ENCODE results near the gene BZW1.
"Not testable (repeated sequence)": the region's sequence is repeated elsewhere in the genome, so short reads cannot be mapped to it uniquely, and the experiment has no call there.

BZW1 gene

DNA sequence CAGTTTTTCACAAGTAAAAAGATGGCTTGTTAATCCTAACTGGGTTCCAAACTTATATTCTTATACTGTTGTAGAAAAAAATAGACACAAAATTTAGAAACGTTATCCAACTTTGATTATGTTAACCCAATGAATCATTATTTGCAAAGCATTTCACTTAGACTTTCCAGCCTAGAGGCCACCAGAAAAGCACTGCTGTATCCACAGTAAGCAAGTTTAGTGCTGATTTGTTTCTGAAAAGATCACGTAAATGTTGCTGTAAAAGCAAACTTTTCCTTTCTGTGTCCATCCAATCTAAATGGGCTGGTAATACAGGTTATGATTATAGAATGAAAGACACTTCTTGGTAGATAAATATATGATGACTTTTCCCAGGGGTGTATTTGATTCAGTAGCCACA lies 17.6 kb upstream of the BZW1 start:
- no peak for DNase-seq

DNA sequence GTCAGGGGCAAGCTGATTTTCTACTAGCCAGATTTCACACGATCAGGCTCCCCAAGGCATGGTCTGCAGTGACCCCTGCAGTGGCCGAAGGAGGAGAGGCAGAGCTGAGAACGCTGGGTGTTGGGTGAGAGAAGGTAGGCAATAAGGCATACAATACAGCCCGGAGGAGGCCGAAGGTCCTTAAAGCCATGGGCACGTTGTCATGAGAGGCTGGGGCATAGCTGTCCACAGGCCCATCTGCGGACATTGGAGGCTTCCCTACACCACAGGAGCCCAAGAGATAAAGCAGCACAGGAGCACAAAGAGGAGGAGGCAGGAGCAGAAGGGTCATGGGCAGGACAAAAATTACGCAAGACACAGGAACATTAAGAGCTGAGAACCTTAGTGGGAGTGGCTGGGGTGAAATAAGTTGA lies 16.7 kb upstream of the BZW1 start:
- DNase-seq = no peak

- DNase-seq = no peak
These were observed 15.1 kb upstream of the BZW1 start for GRCh38 chr2:200796561-200796960.

GRCh38 chr2:200797242-200797770 lies 14.4 kb upstream of the BZW1 start:
- DNase-seq = no peak

GRCh38 chr2:200798514-200798913 lies 13.2 kb upstream of the BZW1 start:
- DNase-seq = no peak

GRCh38 chr2:200800458-200800857 lies 11.3 kb upstream of the BZW1 start:
- no peak for DNase-seq

- DNase-seq = not testable (repeated sequence)
These were observed 10.3 kb upstream of the BZW1 start for GRCh38 chr2:200801431-200801830.

DNA sequence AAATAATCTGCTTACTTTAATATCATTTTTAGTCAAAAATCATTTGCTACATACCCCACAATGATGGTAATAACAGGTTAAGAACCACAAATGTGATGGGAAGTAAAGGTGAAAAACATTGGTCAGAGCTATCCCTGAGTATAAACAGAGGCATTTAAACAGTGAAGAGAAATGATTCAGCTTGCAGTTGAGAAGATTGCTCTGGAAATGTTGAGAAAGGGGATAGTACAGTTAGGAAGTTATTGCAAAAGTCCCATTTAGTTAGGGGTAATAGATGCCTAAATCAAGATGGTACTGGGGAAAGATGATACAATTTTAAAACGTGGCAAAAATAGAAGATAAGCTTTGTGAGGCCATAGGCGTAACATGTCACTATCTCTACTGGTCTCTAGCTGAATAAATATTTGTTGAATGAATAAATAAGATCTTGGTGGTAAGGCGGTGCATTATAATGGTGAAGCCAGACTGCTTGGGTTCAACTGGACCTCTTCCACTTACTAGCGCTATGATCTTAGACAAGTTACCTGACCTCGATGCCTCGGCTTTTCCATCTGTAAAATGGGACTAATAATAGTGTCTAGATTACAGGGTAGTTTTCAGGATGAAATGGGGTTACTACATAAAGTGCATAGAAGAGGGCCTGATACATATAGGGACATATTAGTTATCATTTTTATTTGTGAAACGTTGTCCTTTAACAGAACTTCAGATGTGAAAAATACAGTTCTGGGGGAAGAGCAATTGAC lies 2.0 kb upstream of the BZW1 start:
- DNase-seq = no peak

GRCh38 chr2:200810252-200810997 lies 1.3 kb upstream of the BZW1 start:
- no peak for DNase-seq

- no peak for DNase-seq
These were observed 745 bp upstream of the BZW1 start for GRCh38 chr2:200810998-200811332.

GRCh38 chr2:200812122-200813022 lies 662 bp downstream of the BZW1 start:
- DNase-seq = no peak

- DNase-seq = no peak
These were observed 2.6 kb downstream of the BZW1 start for GRCh38 chr2:200814276-200814815.

DNA sequence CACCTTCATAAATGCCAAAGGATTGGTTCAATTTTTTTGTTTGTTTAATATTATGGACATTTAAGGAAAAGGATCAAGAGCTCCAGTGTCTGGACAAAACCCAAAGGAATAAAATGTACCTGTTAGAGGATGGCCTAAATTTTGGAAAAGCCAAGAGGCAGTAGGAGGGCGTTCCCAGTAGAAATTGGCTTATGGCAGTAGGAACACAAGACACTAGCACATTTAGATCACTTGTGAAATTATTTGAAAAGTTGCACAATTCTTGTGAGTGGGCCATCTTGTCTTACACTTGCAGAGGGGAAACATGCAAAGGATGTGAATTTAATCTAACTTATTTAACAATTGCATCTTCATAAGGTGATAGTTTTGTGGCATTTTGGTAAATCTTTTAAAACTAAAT lies 3.2 kb downstream of the BZW1 start:
- DNase-seq = no peak

- DNase-seq = not testable (repeated sequence)
These were observed 7.0 kb downstream of the BZW1 start for GRCh38 chr2:200818732-200819131.

- DNase-seq = no peak
These were observed 9.0 kb downstream of the BZW1 start for GRCh38 chr2:200820573-200821234.

GRCh38 chr2:200821686-200822245 lies 10.1 kb downstream of the BZW1 start:
- DNase-seq = no peak

GRCh38 chr2:200828104-200828503 lies 16.4 kb downstream of the BZW1 start:
- no peak for DNase-seq

GRCh38 chr2:200828572-200829257 lies 17.0 kb downstream of the BZW1 start:
- DNase-seq = no peak

DNA sequence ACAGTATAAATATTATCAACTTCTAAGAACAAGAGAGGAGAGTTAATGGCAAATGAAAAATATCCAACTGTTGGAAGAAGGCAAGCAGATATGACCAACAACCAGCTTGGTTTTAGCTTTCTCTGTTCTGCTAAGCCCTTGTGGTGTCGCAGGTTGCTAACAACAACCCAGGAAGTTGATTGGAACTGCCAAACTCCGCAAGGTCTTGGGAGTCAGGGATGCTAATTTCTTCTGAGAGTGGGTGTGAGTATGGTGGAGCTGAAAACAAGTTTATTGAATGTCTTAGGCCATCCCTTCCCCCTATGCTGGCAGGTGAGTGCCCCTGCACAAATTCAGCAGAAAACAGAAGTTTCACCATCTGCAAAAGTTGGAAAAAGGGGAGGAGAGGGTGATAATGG lies 17.5 kb downstream of the BZW1 start:
- DNase-seq = no peak

GRCh38 chr2:200834701-200835100 lies 23.0 kb downstream of the BZW1 start:
- DNase-seq = no peak

DNA sequence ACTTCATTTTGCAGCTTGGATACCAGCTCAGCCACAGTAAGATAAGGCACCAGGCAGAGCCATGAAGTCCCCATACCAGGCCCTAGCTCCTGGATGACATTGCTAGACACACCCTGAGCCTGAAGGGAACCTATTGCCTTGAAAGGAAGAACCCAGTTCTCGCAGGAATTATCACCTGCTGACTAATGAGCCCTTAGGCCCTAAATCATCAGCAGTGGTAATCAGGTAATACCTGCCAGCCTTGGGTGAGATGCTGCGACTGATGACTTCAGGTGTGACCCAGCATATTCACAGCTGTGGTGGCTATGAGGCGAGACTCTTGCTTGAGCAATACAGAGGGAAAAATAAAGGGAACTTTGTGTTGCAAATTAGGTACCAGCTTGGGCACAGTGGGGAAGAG lies 27.8 kb downstream of the BZW1 start:
- DNase-seq = no peak

Data from NCI-H2029 treated with DMSO at 0.1 percent for 48 hours (cell line).